Adrenal gland (tissue), 5 donors: Measurements from ENCODE around the gene BRD2.

Experiments
- CTCF ChIP-seq, 6 experiments: fragments of 450-650 bp in 4 of 6; fragments of 200-600 bp in 2 of 6; sonication (generic) in 1 of 6; IDR thresholded peaks; 1 replicate in 5 of 6; 2 replicates in 1 of 6; pipeline versions ENCODE4 v1.5.1 to v1.8.0; 2016 to 2021; ENCODE audit warnings: antibody characterized with exemption in 6 of 6, mild to moderate bottlenecking in 2 of 6, moderate library complexity in 1 of 6
- POLR2A ChIP-seq, 2 donors: fragments of 450-650 bp; IDR thresholded peaks; one replicate each; pipeline ENCODE4 v1.6.1; 2017; ENCODE audit warnings: antibody characterized with exemption in 2 of 2, mild to moderate bottlenecking in 2 of 2, moderate library complexity in 1 of 2
- donor health status: DM: no; HTN: no; CAD: no.

- no peak for TF ChIP-seq CTCF (IDR thresholded peaks at IDR 0.05)
- TF ChIP-seq POLR2A (IDR thresholded peaks at IDR 0.05) = no peak
These were observed 42.0 kb downstream of the BRD2 start for GRCh38 chr6:33010356-33010755.
